SK-N-SH treated with all-trans-retinoic acid at 6 μM for 48 hours (cell line): Measurements from ENCODE around the gene TBKBP1.

Experiments used
- BACH2 ChIP-seq: fragments of 250-450 bp; sonication (Bioruptor Pico); IDR thresholded peaks from 2 replicates; pipeline ENCODE4 v1.9.0; 2021; ENCODE audit warnings: mild to moderate bottlenecking, borderline replicate concordance
- CREB5 ChIP-seq: fragments of 250-450 bp; sonication (Bioruptor Pico); IDR thresholded peaks from 2 replicates; pipeline ENCODE4 v1.5.1; 2020; ENCODE audit warnings: low read depth, mild to moderate bottlenecking, moderate library complexity
- CSRNP3 ChIP-seq: fragments of 250-450 bp; sonication (Bioruptor Pico); IDR thresholded peaks from 2 replicates; pipeline ENCODE4 v1.5.1; 2021; ENCODE audit warnings: mild to moderate bottlenecking, moderate library complexity
- GLIS3 ChIP-seq: fragments of 250-450 bp; sonication (Bioruptor Pico); IDR thresholded peaks from 2 replicates; pipeline ENCODE4 v1.5.0; 2020; ENCODE audit warnings: mild to moderate bottlenecking, moderate library complexity
- PATZ1 ChIP-seq: fragments of 250-450 bp; sonication (Bioruptor Pico); IDR thresholded peaks from 2 replicates; pipeline ENCODE4 v1.8.0; 2020; ENCODE audit warnings: mild to moderate bottlenecking, moderate library complexity, borderline replicate concordance
- POU6F1 ChIP-seq: fragments of 250-450 bp; sonication (Bioruptor Pico); IDR thresholded peaks from 2 replicates; pipeline ENCODE4 v1.8.0; 2021; ENCODE audit warnings: low read depth, mild to moderate bottlenecking, moderate library complexity, borderline replicate concordance
- RARB ChIP-seq: fragments of 250-450 bp; sonication (Bioruptor Pico); IDR thresholded peaks from 2 replicates; pipeline ENCODE4 v1.8.0; 2021; ENCODE audit warnings: mild to moderate bottlenecking, moderate library complexity
- SNAI2 ChIP-seq: fragments of 250-450 bp; sonication (Bioruptor Pico); IDR thresholded peaks from 2 replicates; pipeline ENCODE4 v1.5.0; 2020; ENCODE audit warnings: mild to moderate bottlenecking, moderate library complexity
- ZNF565 ChIP-seq: fragments of 450-650 bp; formaldehyde crosslinking; conservative IDR thresholded peaks from 2 replicates; pipeline ENCODE4 v1.5.0; 2020; ENCODE audit warnings: low read depth, mild to moderate bottlenecking, moderate library complexity
- ZNF70 ChIP-seq: fragments of 450-650 bp; formaldehyde crosslinking; IDR thresholded peaks from 2 replicates; pipeline ENCODE4 v1.5.0; 2020; ENCODE audit warnings: mild to moderate bottlenecking, moderate library complexity

DNA sequence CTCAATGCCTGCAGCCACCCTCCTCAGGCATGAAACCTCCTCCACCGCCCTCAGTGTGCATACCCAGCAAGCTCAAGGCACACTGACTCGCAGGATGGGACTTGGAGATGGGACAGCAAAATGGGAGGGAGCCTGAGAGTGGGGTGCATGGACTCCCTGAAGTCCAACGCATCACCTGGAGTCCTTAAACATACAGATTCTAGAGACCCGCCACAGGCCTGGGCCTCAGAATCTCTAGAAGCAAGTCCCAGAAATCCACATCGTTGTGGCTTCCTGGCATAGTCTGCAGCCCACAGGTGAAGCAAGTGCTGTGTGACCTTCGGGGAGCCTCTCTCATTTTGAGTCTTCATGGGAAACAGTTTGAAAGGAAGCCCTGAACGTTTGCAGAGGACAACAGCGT lies 35.5 kb downstream of the TBKBP1 start:
- TF ChIP-seq CSRNP3 (no peak), BACH2 (CRISPR knock-in tag) (no peak), SNAI2 (CRISPR knock-in tag) (no peak), RARB (CRISPR knock-in tag) (no peak), PATZ1 (CRISPR knock-in tag) (no peak), GLIS3 (CRISPR knock-in tag) (no peak), POU6F1 (CRISPR knock-in tag) (no peak), CREB5 (CRISPR knock-in tag) (no peak), ZNF70 (CRISPR knock-in tag) (no peak), ZNF565 (CRISPR knock-in tag) (no peak)
